Liver (tissue), 9 donors: Measurements from ENCODE around the gene OTOG. TPM values are rescaled to one million over a fixed set of nuclear protein-coding genes. Genes with fewer than 3 reads are reported as not detected.

Experiments
- DNase-seq: peaks from one replicate; pipeline ENCODE4 v3.0.0-alpha.2; 2017; ENCODE audit warnings: low spot score
- H3K27ac ChIP-seq, 2 donors: one replicate each; pipeline ENCODE4 v1.7.0; 2013; ENCODE audit warnings: inconsistent platforms in 2 of 2, low read length in 2 of 2, control low read depth in 1 of 2, low read depth in 1 of 2, mild to moderate bottlenecking in 1 of 2
- H3K27me3 ChIP-seq, 4 donors: one replicate each; pipeline versions ENCODE4 v1.6.1 to v1.7.0; 2013; ENCODE audit warnings: low read length in 3 of 4, inconsistent platforms in 1 of 4, mild to moderate bottlenecking in 1 of 4, moderate library complexity in 1 of 4; ENCODE audit not compliant: control insufficient read depth in 4 of 4, insufficient read depth in 4 of 4
- H3K36me3 ChIP-seq, 4 donors: one replicate each; pipeline versions ENCODE4 v1.6.1 to v1.7.0; 2013; ENCODE audit warnings: low read length in 3 of 4, mild to moderate bottlenecking in 3 of 4, low read depth in 1 of 4, moderate library complexity in 1 of 4; ENCODE audit not compliant: control insufficient read depth in 4 of 4, insufficient read depth in 3 of 4
- H3K4me1 ChIP-seq, 4 donors: one replicate each; pipeline versions ENCODE4 v1.6.1 to v1.7.0; 2013; ENCODE audit warnings: low read length in 3 of 4, mild to moderate bottlenecking in 3 of 4, moderate library complexity in 1 of 4; ENCODE audit not compliant: control insufficient read depth in 4 of 4, insufficient read depth in 4 of 4
- H3K4me3 ChIP-seq, 3 donors: one replicate each; pipeline versions ENCODE4 v1.6.1 to v1.7.0; 2013; ENCODE audit warnings: low read length in 3 of 3, control low read depth in 1 of 3, low read depth in 1 of 3, mild to moderate bottlenecking in 1 of 3
- H3K9ac ChIP-seq, 2 donors: one replicate each; pipeline ENCODE4 v1.7.0; 2013; ENCODE audit warnings: low read length in 2 of 2, mild to moderate bottlenecking in 2 of 2, moderate library complexity in 2 of 2, control low read depth in 1 of 2, low read depth in 1 of 2
- H3K9me3 ChIP-seq, 4 donors: one replicate each; pipeline versions ENCODE4 v1.6.1 to v1.7.0; 2013; ENCODE audit warnings: low read length in 3 of 4; ENCODE audit not compliant: control insufficient read depth in 4 of 4
- CTCF ChIP-seq: fragments of 150-350 bp; IDR thresholded peaks from 2 replicates; pipeline ENCODE4 v1.5.1; 2017; ENCODE audit warnings: improper control_type of control experiment, low read depth, low read length; ENCODE audit not compliant: missing input control
- EGR1 ChIP-seq, 2 donors: IDR thresholded peaks; 2 replicates each; pipeline ENCODE4 v1.6.1; 2016 to 2018; ENCODE audit warnings: antibody characterized with exemption in 2 of 2, low read depth in 2 of 2
- FOXA1 ChIP-seq: IDR thresholded peaks from 2 replicates; pipeline ENCODE4 v1.6.1; 2016; ENCODE audit warnings: antibody characterized with exemption
- FOXA2 ChIP-seq: IDR thresholded peaks from 2 replicates; pipeline ENCODE4 v1.6.1; 2016; ENCODE audit warnings: antibody characterized with exemption
- GABPA ChIP-seq, 2 donors: IDR thresholded peaks in 1 of 2; conservative IDR thresholded peaks in 1 of 2; 2 replicates each; pipeline ENCODE4 v1.6.1; 2016; ENCODE audit warnings: antibody characterized with exemption in 2 of 2, mild to moderate bottlenecking in 1 of 2, moderate library complexity in 1 of 2
- HNF4A ChIP-seq, 2 donors: conservative IDR thresholded peaks; 2 replicates each; pipeline ENCODE4 v1.6.1; 2016; ENCODE audit warnings: antibody characterized with exemption in 2 of 2, mild to moderate bottlenecking in 2 of 2
- HNF4G ChIP-seq: IDR thresholded peaks from 2 replicates; pipeline ENCODE4 v1.6.1; 2016; ENCODE audit warnings: antibody characterized with exemption
- JUND ChIP-seq, 2 donors: IDR thresholded peaks; 2 replicates each; pipeline ENCODE4 v1.6.1; 2016; ENCODE audit warnings: antibody characterized with exemption in 2 of 2
- MAX ChIP-seq: IDR thresholded peaks from 2 replicates; pipeline ENCODE4 v1.6.1; 2016; ENCODE audit warnings: antibody characterized with exemption
- RAD21 ChIP-seq, 2 donors: IDR thresholded peaks; 2 replicates each; pipeline ENCODE4 v1.6.1; 2016; ENCODE audit warnings: antibody characterized with exemption in 2 of 2, mild to moderate bottlenecking in 2 of 2
- REST ChIP-seq: IDR thresholded peaks from 2 replicates; pipeline ENCODE4 v1.6.1; 2016; ENCODE audit warnings: antibody characterized with exemption, mild to moderate bottlenecking
- SP1 ChIP-seq: IDR thresholded peaks from 2 replicates; pipeline ENCODE4 v1.6.1; 2018; ENCODE audit warnings: antibody characterized with exemption, mild to moderate bottlenecking
- TAF1 ChIP-seq: conservative IDR thresholded peaks from 2 replicates; pipeline ENCODE4 v1.6.1; 2016; ENCODE audit warnings: antibody characterized with exemption, mild to moderate bottlenecking
- ZBTB33 ChIP-seq: IDR thresholded peaks from 2 replicates; pipeline ENCODE4 v1.6.1; 2016; ENCODE audit warnings: antibody characterized with exemption
- WGBS: extraction: QIAGEN DNeasy Blood & Tissue Kit; methylation state at CpG from one replicate; pipeline ENCODE4 v1.1.7; 2013; 5-methylcytosine and 5-hydroxymethylcytosine counted together
- polyA plus RNA-seq, 2 donors: library from polyadenylated mRNA; stranded (reverse) in 1 of 2; unstranded in 1 of 2; fragments of 200-250 nt in 1 of 2; fragments of >200 nt in 1 of 2; fragmentation: Nextera tagmentation in 1 of 2; extraction: Ambion mirVana in 1 of 2; gene quantifications; one replicate each; pipeline versions ENCODE4 v1.2.1 to v1.2.3, GENCODE V29; 2013 to 2015
- total RNA-seq, 2 donors: library from RNA; depleted of rRNA; stranded (reverse); fragments of >200 nt; gene quantifications; one replicate each; pipeline ENCODE4 v1.2.3, GENCODE V29; 2014
- donor health status: healthy.
- donor health status: healthy.
- donor health status: healthy.
- donor health status: healthy.
- donor health status: healthy.

Gene OTOG
- total and polyA plus RNA-seq, 4 donors = not detected

DNA sequence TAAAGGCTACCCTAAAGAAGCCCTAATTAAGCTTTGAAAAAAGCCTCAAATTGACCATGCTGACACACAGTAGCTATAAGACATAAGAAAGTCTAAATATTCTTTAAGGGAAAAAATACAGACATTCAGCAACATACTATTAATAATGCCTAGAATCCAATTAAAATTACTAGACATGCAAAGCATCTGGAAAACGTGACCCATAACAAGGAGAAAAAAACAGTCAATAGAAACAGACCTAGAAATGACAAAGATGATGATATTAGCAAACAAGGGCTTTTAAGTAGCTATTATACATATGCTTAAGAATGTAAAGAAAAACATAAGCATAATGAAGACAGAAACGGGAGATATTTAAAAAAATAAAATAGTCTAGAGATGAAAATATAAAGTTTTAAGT is 108.6 kb downstream of the OTOG start:
- Histone ChIP-seq H3K9ac (no peak overlapping the region), H3K27me3 (peaks cover 0 to 4% (median 0%) of the 10 kb centered on the region in 4 donors), H3K27ac (no peak overlapping the region), H3K36me3 (no peaks in the 10 kb centered on the region), H3K4me1 (no peaks in the 10 kb centered on the region), H3K4me3 (no peak overlapping the region), H3K9me3 (peaks cover 2 to 7% (median 5%) of the 10 kb centered on the region in 4 donors)
- DNase-seq = no peak
- no peak for TF ChIP-seq SP1
- no peak for TF ChIP-seq CTCF
- no peak for TF ChIP-seq FOXA2
- no peak for TF ChIP-seq EGR1 (IDR thresholded peaks at IDR 0.05; ENCODE audit: low read depth in 2 of 2)
- TF ChIP-seq FOXA1 = no peak
- TF ChIP-seq REST = no peak
- TF ChIP-seq GABPA (IDR thresholded peaks at IDR 0.05 in 1 of 2, conservative IDR thresholded peaks at IDR 0.05 in 1 of 2) = no peak
- TF ChIP-seq HNF4G = no peak
- TF ChIP-seq ZBTB33 = no peak
- TF ChIP-seq HNF4A (conservative IDR thresholded peaks at IDR 0.05) = no peak
- no peak for TF ChIP-seq JUND (IDR thresholded peaks at IDR 0.05)
- no peak for TF ChIP-seq RAD21 (IDR thresholded peaks at IDR 0.05)
- TF ChIP-seq MAX = no peak
- WGBS = 54% methylated on average over 2 of the region's 2 CpGs

- Histone ChIP-seq H3K27ac (no peak overlapping the region), H3K4me3 (no peak overlapping the region), H3K9ac (no peak overlapping the region), H3K9me3 (peaks cover 2 to 7% (median 5%) of the 10 kb centered on the region in 4 donors), H3K4me1 (no peaks in the 10 kb centered on the region), H3K36me3 (no peaks in the 10 kb centered on the region), H3K27me3 (no peaks in the 10 kb centered on the region)
- no peak for TF ChIP-seq RAD21 (IDR thresholded peaks at IDR 0.05)
- TF ChIP-seq TAF1 = no peak
- TF ChIP-seq HNF4G = no peak
- DNase-seq = no peak
Observed at GRCh38 chr11:17658211-17658610, 111.2 kb downstream of the OTOG start.
